ENCODE results near the gene SOHLH1. TPM values are rescaled to one million over a fixed set of nuclear protein-coding genes. Genes with fewer than 3 reads are reported as not detected.

Gene SOHLH1
- total and polyA plus RNA-seq, 2 of the 13 experiments (the other 11 are each of a cell fraction or from before 2014, with no cell fraction given), result 0.15 TPM

DNA sequence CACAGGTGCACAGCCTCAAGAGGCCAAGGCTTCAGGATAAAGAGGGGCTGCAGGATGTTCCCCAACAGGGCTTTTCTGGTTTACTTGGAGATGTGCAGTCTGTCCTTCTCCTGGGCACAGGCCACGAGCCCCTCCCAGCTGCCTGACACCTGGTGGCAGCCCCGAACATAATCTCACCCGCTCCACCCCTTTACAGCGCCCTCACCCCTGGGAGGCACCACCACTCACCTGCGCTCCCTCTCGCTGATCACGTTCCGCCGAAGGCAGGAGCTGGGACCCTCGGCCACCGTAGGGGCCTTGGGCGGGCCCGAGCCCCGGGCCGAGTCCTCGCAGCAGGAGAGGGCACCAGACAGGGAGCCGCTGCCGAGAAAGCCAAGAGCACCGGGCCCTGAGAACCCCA lies 514 bp downstream of the SOHLH1 start:
- no peaks in the 10 kb centered on the region for H3K36me3 ChIP-seq (replicated peaks in 1 of 2; ENCODE audit: control insufficient read depth in 1 of 2, insufficient read depth in 2 of 2, low read length in 2 of 2)
- BruUV-seq (replicated peaks), result no TSS peak
- H3K27me3 ChIP-seq (ENCODE audit: control insufficient read depth in 1 of 2, insufficient read depth in 2 of 2, low read length in 2 of 2), result peaks cover 29 to 81% of the 10 kb centered on the region in 2 experiments
- H2AFZ ChIP-seq (ENCODE audit: low read length), result no peak overlapping the region
- no peaks in the 10 kb centered on the region for H3K79me2 ChIP-seq (ENCODE audit: insufficient read depth, low read length)
- 0 out of 2 replicates have a peak, but pooled peaks cover 4% of the 10 kb centered on the region for H4K20me1 ChIP-seq (ENCODE audit: insufficient read depth, low read length)
- in situ Hi-C loops (cut with HindIII; ENCODE audit: extremely low pct_ligation_motif_present, low pct_unique_long_range_greater_than_20kb), result no loop called here
- peak overlapping the region; percentile 34; the same call in 1 of the 2 replicates for H3K4me2 ChIP-seq (ENCODE audit: low read depth, low read length)
- no peaks in the 10 kb centered on the region for H3K4me1 ChIP-seq (ENCODE audit: insufficient read depth, low read length)
- POLR2A ChIA-PET, result no interaction called here
- TF ChIP-seq, protein P1, sequence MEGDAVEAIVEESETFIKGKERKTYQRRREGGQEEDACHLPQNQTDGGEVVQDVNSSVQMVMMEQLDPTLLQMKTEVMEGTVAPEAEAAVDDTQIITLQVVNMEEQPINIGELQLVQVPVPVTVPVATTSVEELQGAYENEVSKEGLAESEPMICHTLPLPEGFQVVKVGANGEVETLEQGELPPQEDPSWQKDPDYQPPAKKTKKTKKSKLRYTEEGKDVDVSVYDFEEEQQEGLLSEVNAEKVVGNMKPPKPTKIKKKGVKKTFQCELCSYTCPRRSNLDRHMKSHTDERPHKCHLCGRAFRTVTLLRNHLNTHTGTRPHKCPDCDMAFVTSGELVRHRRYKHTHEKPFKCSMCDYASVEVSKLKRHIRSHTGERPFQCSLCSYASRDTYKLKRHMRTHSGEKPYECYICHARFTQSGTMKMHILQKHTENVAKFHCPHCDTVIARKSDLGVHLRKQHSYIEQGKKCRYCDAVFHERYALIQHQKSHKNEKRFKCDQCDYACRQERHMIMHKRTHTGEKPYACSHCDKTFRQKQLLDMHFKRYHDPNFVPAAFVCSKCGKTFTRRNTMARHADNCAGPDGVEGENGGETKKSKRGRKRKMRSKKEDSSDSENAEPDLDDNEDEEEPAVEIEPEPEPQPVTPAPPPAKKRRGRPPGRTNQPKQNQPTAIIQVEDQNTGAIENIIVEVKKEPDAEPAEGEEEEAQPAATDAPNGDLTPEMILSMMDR (CRISPR knock-in tag; IDR thresholded peaks at IDR 0.05), result peak; percentile 21; the same call in 1 of the 2 replicates
- TF ChIP-seq, protein P2, sequence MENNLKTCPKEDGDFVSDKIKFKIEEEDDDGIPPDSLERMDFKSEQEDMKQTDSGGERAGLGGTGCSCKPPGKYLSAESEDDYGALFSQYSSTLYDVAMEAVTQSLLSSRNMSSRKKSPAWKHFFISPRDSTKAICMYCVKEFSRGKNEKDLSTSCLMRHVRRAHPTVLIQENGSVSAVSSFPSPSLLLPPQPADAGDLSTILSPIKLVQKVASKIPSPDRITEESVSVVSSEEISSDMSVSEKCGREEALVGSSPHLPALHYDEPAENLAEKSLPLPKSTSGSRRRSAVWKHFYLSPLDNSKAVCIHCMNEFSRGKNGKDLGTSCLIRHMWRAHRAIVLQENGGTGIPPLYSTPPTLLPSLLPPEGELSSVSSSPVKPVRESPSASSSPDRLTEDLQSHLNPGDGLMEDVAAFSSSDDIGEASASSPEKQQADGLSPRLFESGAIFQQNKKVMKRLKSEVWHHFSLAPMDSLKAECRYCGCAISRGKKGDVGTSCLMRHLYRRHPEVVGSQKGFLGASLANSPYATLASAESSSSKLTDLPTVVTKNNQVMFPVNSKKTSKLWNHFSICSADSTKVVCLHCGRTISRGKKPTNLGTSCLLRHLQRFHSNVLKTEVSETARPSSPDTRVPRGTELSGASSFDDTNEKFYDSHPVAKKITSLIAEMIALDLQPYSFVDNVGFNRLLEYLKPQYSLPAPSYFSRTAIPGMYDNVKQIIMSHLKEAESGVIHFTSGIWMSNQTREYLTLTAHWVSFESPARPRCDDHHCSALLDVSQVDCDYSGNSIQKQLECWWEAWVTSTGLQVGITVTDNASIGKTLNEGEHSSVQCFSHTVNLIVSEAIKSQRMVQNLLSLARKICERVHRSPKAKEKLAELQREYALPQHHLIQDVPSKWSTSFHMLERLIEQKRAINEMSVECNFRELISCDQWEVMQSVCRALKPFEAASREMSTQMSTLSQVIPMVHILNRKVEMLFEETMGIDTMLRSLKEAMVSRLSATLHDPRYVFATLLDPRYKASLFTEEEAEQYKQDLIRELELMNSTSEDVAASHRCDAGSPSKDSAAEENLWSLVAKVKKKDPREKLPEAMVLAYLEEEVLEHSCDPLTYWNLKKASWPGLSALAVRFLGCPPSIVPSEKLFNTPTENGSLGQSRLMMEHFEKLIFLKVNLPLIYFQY (CRISPR knock-in tag; IDR thresholded peaks at IDR 0.05; ENCODE audit: borderline replicate concordance), result no peak
- TF ChIP-seq HOXA9 (CRISPR knock-in tag; IDR thresholded peaks at IDR 0.05; ENCODE audit: borderline replicate concordance) (no peak), HNRNPK (IDR thresholded peaks at IDR 0.05; ENCODE audit: low read depth, low read length, poor library complexity, severe bottlenecking) (no peak), RFX1 (IDR thresholded peaks at IDR 0.05) (no peak), KDM5A (IDR thresholded peaks at IDR 0.05; ENCODE audit: borderline replicate concordance, low read length) (no peak)
- TF ChIP-seq, protein P3, sequence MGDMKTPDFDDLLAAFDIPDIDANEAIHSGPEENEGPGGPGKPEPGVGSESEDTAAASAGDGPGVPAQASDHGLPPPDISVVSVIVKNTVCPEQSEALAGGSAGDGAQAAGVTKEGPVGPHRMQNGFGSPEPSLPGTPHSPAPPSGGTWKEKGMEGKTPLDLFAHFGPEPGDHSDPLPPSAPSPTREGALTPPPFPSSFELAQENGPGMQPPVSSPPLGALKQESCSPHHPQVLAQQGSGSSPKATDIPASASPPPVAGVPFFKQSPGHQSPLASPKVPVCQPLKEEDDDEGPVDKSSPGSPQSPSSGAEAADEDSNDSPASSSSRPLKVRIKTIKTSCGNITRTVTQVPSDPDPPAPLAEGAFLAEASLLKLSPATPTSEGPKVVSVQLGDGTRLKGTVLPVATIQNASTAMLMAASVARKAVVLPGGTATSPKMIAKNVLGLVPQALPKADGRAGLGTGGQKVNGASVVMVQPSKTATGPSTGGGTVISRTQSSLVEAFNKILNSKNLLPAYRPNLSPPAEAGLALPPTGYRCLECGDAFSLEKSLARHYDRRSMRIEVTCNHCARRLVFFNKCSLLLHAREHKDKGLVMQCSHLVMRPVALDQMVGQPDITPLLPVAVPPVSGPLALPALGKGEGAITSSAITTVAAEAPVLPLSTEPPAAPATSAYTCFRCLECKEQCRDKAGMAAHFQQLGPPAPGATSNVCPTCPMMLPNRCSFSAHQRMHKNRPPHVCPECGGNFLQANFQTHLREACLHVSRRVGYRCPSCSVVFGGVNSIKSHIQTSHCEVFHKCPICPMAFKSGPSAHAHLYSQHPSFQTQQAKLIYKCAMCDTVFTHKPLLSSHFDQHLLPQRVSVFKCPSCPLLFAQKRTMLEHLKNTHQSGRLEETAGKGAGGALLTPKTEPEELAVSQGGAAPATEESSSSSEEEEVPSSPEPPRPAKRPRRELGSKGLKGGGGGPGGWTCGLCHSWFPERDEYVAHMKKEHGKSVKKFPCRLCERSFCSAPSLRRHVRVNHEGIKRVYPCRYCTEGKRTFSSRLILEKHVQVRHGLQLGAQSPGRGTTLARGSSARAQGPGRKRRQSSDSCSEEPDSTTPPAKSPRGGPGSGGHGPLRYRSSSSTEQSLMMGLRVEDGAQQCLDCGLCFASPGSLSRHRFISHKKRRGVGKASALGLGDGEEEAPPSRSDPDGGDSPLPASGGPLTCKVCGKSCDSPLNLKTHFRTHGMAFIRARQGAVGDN (CRISPR knock-in tag; IDR thresholded peaks at IDR 0.05), result peak; percentile 8; the same call in 1 of the 2 replicates
- no peaks in the 10 kb centered on the region for H3K9me3 ChIP-seq (ENCODE audit: low read length)
- peak; percentile 21 for ATAC-seq
- 25% methylated on average over 8 of the region's 19 CpGs for WGBS (ENCODE audit: low lambda C conversion rate)
- CTCF ChIA-PET (ENCODE audit: low intra/inter-chr PET ratio, low total read pairs), result no interaction called here
- H3K27ac ChIP-seq (ENCODE audit: extremely low read length, insufficient read depth, low read length), result no peak overlapping the region
- H3K4me3 ChIP-seq (replicated peaks in 1 of 3; ENCODE audit: insufficient read depth in 1 of 3, low read depth in 2 of 3, low read length in 3 of 3), result peak overlapping the region in 1 of 3 experiments; percentile 30; a peak in 1 of 6 replicates
- FAIRE-seq, result no peak
- no peak overlapping the region for H3K9ac ChIP-seq (ENCODE audit: insufficient read depth, low read depth, low read length)
- intact Hi-C loops (cut with micrococcal nuclease; ENCODE audit: unreplicated experiment), result no loop called here
- no peak for DNase-seq (ENCODE audit: low spot score)

Measured in HepG2 (cell line).